ENCODE measurements around the gene BCAR3.
"Not testable (repeated sequence)": the region's sequence is repeated elsewhere in the genome, so short reads cannot be mapped to it uniquely, and the experiment has no call there.

The BCAR3 gene

DNA sequence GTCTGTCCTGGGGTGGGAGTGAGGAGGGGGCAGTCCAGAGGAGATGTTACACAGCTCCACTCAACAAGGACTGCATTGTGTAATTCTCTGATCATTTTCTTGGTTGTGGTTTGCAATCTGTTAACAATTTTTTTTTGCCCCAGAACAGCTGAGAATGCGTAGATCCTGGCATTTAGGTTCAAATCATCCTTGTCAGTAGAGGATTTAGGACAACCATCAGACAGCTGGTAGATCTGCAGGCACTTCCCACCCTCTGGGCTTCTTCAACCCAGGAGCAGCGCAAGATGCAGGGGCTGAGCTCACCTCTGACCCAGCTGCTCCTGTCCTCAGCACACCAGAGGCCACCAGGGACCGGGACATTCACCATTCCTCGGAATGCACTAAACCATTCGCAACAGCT, 13.5 kb downstream of the BCAR3 start:
- Histone ChIP-seq H3K27ac (ENCODE audit: low read depth, low read length, severe bottlenecking) (peak overlapping the region; percentile 39), H3K9me3 (ENCODE audit: control insufficient read depth, low read length) (peaks cover 6% of the 10 kb centered on the region), H3K36me3 (ENCODE audit: control insufficient read depth, insufficient read depth, low read length) (peaks cover 82% of the 10 kb centered on the region), H3K4me1 (ENCODE audit: control insufficient read depth, insufficient read depth, low read length, poor library complexity, severe bottlenecking) (peaks cover 70% of the 10 kb centered on the region), H3K4me3 (ENCODE audit: extremely low read depth, insufficient read depth, low read length, poor library complexity, severe bottlenecking) (no peak overlapping the region)
- 97 to 100% methylated on average over 5 of the region's 5 CpGs for WGBS, 2 experiments (ENCODE audit: insufficient coverage in 2 of 2)

DNA sequence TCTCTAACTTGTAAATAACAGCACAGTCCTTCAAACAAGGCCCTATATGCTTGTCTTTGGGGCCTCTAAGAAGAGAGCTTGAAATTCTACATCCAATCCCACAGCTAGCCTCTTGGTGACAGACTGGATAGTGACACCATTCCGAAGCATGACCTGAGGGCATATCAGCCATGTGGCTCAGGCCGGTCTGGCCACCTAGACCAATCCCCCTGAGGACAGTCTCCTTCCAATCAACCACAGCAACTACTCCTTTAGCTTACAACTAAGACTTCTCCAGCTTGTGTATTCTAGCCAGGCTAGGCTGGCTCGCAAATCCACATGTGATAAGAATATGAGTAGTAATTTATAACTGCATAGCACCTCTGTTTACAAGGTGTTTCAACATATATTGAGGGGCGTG, 14.0 kb downstream of the BCAR3 start:
- 58 to 80% methylated on average over 1 to 2 of the region's 4 CpGs for WGBS, 2 experiments (ENCODE audit: insufficient coverage in 2 of 2)
- peaks cover 80% of the 10 kb centered on the region for H3K36me3 ChIP-seq (ENCODE audit: control insufficient read depth, insufficient read depth, low read length)
- H3K4me3 ChIP-seq (ENCODE audit: extremely low read depth, insufficient read depth, low read length, poor library complexity, severe bottlenecking): no peak overlapping the region
- H3K9me3 ChIP-seq (ENCODE audit: control insufficient read depth, low read length): peaks cover 8% of the 10 kb centered on the region
- H3K4me1 ChIP-seq (ENCODE audit: control insufficient read depth, insufficient read depth, low read length, poor library complexity, severe bottlenecking): peaks cover 71% of the 10 kb centered on the region
- peak overlapping the region; percentile 39 for H3K27ac ChIP-seq (ENCODE audit: low read depth, low read length, severe bottlenecking)

DNA sequence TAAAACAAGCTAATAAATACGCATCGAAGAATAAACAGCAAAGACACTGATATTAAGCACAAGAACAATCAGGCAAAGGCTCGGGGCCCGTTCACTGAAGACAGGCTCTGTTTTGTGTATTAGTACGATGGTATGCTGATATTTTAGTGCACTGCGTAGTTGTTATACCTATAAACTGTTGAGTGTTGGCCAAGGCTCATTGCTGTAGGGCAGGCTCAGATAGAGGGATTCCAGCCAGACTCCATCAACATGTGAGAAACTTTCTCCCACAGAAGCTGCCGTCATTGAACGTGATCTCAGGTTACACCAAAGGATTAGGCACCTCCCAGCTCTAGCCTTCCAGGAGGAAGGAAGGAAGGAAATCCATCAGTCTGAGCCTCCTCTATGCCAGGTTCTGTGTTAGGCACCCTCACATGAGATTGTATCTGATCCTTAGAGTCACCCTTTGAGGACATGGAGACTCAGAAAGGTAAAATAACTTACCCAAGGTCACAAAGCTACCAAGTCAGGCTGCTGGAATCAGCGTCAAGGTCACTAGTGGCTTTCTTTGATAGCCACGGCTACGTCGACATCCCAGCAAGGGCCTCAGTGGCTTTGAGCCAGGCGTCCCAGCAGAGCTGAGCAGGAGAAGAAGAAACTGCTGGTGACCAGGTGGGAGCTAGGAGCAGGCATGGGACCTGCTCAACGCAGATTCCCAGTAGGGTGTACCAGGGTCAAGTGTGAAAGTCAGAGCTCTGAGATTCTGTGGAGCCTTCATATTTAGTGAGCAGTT, 14.8 kb downstream of the BCAR3 start:
- Histone ChIP-seq H3K4me3 (ENCODE audit: extremely low read depth, insufficient read depth, low read length, poor library complexity, severe bottlenecking) (no peak overlapping the region), H3K4me1 (ENCODE audit: control insufficient read depth, insufficient read depth, low read length, poor library complexity, severe bottlenecking) (peaks cover 79% of the 10 kb centered on the region), H3K27ac (ENCODE audit: low read depth, low read length, severe bottlenecking) (peak overlapping the region; percentile 50), H3K9me3 (ENCODE audit: control insufficient read depth, low read length) (peaks cover 8% of the 10 kb centered on the region), H3K36me3 (ENCODE audit: control insufficient read depth, insufficient read depth, low read length) (peaks cover 74% of the 10 kb centered on the region)
- 90 to 95% methylated on average over 11 to 12 of the region's 14 CpGs for WGBS, 2 experiments (ENCODE audit: insufficient coverage in 2 of 2)

DNA sequence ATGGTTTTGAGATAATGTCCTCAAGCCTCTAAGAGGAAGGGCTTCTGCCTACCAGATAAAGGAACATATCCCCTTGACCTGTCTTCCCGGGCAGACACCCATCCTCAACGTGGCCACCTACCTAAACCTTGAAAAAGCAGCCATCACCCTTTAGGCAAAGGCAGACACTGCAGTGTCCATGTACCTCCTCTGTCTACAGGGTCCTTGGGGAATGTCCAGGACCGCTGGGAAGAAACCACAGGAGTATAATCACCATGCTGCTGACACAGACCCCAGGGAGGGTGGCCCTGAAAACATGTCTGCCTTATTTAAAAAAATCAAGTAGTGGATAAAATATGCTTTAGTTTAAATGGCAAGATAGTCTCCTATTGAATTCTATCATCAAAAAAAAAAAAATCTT, 16.6 kb downstream of the BCAR3 start:
- H3K4me3 ChIP-seq (ENCODE audit: extremely low read depth, insufficient read depth, low read length, poor library complexity, severe bottlenecking): no peak overlapping the region
- peaks cover 8% of the 10 kb centered on the region for H3K9me3 ChIP-seq (ENCODE audit: control insufficient read depth, low read length)
- H3K36me3 ChIP-seq (ENCODE audit: control insufficient read depth, insufficient read depth, low read length): peaks cover 74% of the 10 kb centered on the region
- peak overlapping the region; percentile 98 for H3K27ac ChIP-seq (ENCODE audit: low read depth, low read length, severe bottlenecking)
- 33% methylated on average over 1 of the region's 3 CpGs; no CpG with 5 or more reads in 1 of the 2 experiments for WGBS, 2 experiments (ENCODE audit: insufficient coverage in 2 of 2)
- peaks cover 80% of the 10 kb centered on the region for H3K4me1 ChIP-seq (ENCODE audit: control insufficient read depth, insufficient read depth, low read length, poor library complexity, severe bottlenecking)

DNA sequence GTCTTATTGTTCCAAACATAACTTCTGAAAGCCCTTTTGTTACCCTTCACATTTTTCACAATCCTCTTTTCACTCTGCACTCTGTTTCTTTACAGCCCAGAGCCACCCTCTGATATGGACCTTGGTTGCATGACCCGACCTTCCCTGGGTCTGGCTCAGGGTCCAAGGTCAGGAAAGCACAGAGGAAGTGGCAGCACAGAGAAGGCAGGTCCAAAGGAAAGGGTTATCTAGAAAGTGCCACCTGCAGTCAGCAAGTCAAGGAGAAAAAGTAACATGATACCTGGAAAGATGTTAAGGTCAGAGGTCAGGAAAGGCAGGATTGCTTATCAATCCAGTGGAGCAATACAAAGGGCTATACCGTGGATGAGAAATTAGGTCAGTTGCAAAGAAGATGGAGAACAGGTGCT, 18.4 kb downstream of the BCAR3 start:
- Histone ChIP-seq H3K4me3 (ENCODE audit: extremely low read depth, insufficient read depth, low read length, poor library complexity, severe bottlenecking) (no peak overlapping the region), H3K36me3 (ENCODE audit: control insufficient read depth, insufficient read depth, low read length) (peaks cover 73% of the 10 kb centered on the region), H3K9me3 (ENCODE audit: control insufficient read depth, low read length) (peaks cover 8% of the 10 kb centered on the region), H3K4me1 (ENCODE audit: control insufficient read depth, insufficient read depth, low read length, poor library complexity, severe bottlenecking) (peaks cover 68% of the 10 kb centered on the region), H3K27ac (ENCODE audit: low read depth, low read length, severe bottlenecking) (peak overlapping the region; percentile 98)
- WGBS, 2 experiments (ENCODE audit: insufficient coverage in 2 of 2): 92 to 100% methylated on average over 2 of the region's 2 CpGs

DNA sequence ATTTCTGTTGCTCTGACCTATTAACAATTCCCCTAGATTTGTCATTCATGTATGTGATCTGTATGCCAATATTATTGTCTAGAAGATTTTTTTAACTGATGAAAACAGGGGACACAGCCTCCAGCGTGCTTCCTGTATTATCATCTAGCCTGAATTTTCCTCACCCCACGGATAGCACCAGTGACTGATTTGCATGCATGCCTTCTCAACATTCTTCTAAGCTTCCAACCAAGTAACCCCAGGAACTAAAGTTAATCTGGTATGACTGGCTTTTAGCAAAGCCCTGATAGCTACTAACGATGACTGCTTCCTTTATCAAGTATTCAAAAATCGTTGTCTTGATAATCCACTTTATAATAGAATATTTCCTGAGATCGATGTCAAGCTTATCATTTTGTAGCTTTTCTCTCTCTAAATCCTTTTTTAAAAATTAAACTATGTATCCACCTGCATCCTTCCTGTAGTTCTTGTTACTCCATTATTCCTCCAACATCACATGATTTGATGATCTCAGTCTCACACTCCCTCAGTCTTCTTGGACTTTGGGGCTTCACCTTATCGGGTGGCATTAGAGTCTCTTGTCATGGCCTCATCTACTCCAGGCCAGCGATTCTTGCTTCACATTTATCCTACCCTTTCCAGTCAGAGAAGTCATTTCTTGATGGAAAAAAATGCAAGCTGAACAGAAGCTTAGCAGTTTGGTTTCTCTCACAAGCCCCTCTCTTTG, 19.0 kb downstream of the BCAR3 start:
- Histone ChIP-seq H3K4me3 (ENCODE audit: extremely low read depth, insufficient read depth, low read length, poor library complexity, severe bottlenecking) (no peak overlapping the region), H3K27ac (ENCODE audit: low read depth, low read length, severe bottlenecking) (peak overlapping the region; percentile 98), H3K4me1 (ENCODE audit: control insufficient read depth, insufficient read depth, low read length, poor library complexity, severe bottlenecking) (peaks cover 62% of the 10 kb centered on the region), H3K36me3 (ENCODE audit: control insufficient read depth, insufficient read depth, low read length) (peaks cover 67% of the 10 kb centered on the region), H3K9me3 (ENCODE audit: control insufficient read depth, low read length) (peaks cover 8% of the 10 kb centered on the region)
- WGBS, 2 experiments (ENCODE audit: insufficient coverage in 2 of 2): 70 to 77% methylated on average over 6 of the region's 7 CpGs

DNA sequence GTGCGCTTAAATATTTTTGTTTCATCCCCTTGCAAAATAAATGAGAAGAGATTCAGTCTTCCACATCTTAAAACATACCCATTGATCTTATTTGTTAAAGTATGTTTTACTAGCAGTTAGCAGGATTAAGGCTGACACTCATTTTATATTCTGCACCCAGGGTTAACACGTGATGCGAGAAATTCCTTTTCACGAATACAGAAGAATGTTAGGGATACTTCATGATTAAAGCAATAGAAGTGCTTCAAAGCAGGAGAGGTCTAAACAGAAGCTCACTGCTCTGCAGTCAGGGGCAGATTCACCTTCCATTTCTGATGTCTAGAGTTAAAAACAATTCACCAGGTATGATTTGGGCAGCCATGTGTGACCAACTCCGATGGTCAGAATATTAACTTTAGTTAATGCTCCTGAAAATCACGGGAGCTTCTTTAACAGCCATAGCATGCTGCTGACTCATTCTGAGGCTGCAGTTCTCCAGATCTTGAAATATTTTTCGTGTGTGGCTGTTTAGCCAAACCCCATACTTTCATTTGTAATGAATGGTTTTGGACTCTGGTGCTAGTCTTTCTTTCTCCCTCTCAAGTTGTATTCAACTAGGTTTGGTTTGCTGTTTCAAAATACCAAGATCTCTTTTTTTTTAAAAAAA, 19.7 kb downstream of the BCAR3 start:
- H3K4me1 ChIP-seq (ENCODE audit: control insufficient read depth, insufficient read depth, low read length, poor library complexity, severe bottlenecking): peaks cover 57% of the 10 kb centered on the region

DNA sequence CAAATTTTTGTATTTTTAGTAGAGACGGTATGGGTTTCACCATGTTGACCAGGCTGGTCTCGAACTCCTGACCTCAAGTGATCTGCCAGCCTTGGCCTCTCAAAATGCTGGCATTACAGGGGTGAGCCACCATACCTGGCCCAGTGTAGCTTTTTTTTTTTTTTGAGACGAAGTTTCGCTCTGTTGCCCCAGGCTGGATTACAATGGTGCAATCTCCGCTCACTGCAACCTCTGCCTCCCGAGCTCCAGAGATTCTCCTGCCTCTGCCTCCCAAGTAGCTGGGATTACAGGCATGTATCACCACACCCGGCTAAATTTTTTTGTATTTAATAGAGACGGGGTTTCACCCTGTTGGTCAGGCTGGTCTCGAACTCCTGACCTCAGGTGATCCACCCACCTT, 20.3 kb downstream of the BCAR3 start:
- not testable (repeated sequence) for H3K4me3 ChIP-seq (ENCODE audit: extremely low read depth, insufficient read depth, low read length, poor library complexity, severe bottlenecking); H3K9me3 ChIP-seq (ENCODE audit: control insufficient read depth, low read length)
- H3K36me3 ChIP-seq (ENCODE audit: control insufficient read depth, insufficient read depth, low read length): peaks cover 61% of the 10 kb centered on the region
- peak overlapping the region; percentile 98 for H3K27ac ChIP-seq (ENCODE audit: low read depth, low read length, severe bottlenecking)
- peaks cover 51% of the 10 kb centered on the region for H3K4me1 ChIP-seq (ENCODE audit: control insufficient read depth, insufficient read depth, low read length, poor library complexity, severe bottlenecking)
- WGBS, 2 experiments (ENCODE audit: insufficient coverage in 2 of 2): 96 to 97% methylated on average over 8 of the region's 9 CpGs

More for the DNA sequence above, 19.7 kb downstream of the BCAR3 start:
- peak overlapping the region; percentile 98 for H3K27ac ChIP-seq (ENCODE audit: low read depth, low read length, severe bottlenecking)
- H3K4me3 ChIP-seq (ENCODE audit: extremely low read depth, insufficient read depth, low read length, poor library complexity, severe bottlenecking): no peak overlapping the region
- H3K36me3 ChIP-seq (ENCODE audit: control insufficient read depth, insufficient read depth, low read length): peaks cover 61% of the 10 kb centered on the region
- peaks cover 8% of the 10 kb centered on the region for H3K9me3 ChIP-seq (ENCODE audit: control insufficient read depth, low read length)
- 75 to 98% methylated on average over 5 of the region's 7 CpGs for WGBS, 2 experiments (ENCODE audit: insufficient coverage in 2 of 2)

DNA sequence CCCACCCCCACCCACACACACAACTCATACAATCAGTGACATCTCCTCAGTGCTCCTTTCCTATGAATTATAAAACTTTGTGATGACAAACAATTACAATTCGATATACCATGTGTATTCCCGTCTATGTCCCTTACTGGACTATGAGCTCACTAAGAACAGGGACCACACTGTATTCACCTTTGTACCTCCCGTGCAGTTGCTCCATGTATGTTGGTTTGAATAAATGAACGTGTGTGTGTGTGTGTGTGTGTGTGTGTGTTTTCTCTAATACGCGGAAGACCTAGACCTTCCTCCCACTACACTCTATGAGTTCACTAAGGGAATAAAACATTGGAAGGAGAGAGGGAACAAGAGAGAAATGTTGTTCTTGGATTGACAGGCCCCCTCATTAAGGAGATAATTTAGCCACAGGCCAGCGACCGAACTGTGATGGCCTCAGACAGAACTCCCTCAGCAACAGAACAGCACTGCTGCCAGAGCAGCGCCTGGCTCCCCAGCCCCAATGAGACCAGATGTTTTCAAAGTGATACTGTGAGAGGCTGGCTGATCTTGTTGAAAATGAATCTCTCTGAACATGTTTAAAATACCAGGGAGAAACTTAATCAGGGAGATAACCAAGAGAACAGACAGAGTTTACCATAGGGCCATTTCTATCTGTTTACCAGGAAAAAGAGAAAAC, 21.7 kb downstream of the BCAR3 start:
- Histone ChIP-seq H3K4me3 (ENCODE audit: extremely low read depth, insufficient read depth, low read length, poor library complexity, severe bottlenecking) (no peak overlapping the region), H3K27ac (ENCODE audit: low read depth, low read length, severe bottlenecking) (peak overlapping the region; percentile 61), H3K4me1 (ENCODE audit: control insufficient read depth, insufficient read depth, low read length, poor library complexity, severe bottlenecking) (peaks cover 39% of the 10 kb centered on the region), H3K36me3 (ENCODE audit: control insufficient read depth, insufficient read depth, low read length) (peaks cover 68% of the 10 kb centered on the region), H3K9me3 (ENCODE audit: control insufficient read depth, low read length) (peaks cover 8% of the 10 kb centered on the region)
- WGBS, 2 experiments (ENCODE audit: insufficient coverage in 2 of 2): 75 to 77% methylated on average over 4 of the region's 9 CpGs

DNA sequence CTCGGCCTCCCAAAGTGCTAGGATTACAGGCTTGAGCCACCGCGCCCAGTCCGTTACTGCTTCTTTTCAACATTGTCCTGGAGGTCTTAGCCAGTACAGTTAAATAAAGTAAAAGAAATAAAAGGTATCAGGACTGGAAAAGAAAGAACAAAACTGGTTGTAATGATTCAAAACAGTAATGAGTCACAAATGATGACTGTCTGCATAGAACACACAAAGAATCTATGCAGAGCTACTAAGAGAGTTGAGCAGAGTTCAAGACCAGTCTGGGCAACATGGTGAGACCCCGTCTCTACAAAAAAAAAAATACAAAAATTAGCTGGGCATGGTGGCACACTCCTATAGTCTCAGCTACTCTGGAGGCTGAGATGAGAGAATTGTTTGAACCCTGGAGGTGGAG, 23.4 kb downstream of the BCAR3 start:
- Histone ChIP-seq H3K36me3 (ENCODE audit: control insufficient read depth, insufficient read depth, low read length) (peaks cover 75% of the 10 kb centered on the region), H3K27ac (ENCODE audit: low read depth, low read length, severe bottlenecking) (no peak overlapping the region), H3K9me3 (ENCODE audit: control insufficient read depth, low read length) (peaks cover 2% of the 10 kb centered on the region), H3K4me3 (ENCODE audit: extremely low read depth, insufficient read depth, low read length, poor library complexity, severe bottlenecking) (no peak overlapping the region), H3K4me1 (ENCODE audit: control insufficient read depth, insufficient read depth, low read length, poor library complexity, severe bottlenecking) (peaks cover 31% of the 10 kb centered on the region)
- WGBS, 2 experiments (ENCODE audit: insufficient coverage in 2 of 2): 85 to 100% methylated on average over 4 to 5 of the region's 5 CpGs

All from mesodermal cell (in vitro differentiated cells).